ENCODE measurements around the gene RAPGEF3. TPM values are rescaled to one million over a fixed set of nuclear protein-coding genes. Genes with fewer than 3 reads are reported as not detected.

The RAPGEF3 gene
- total and polyA plus RNA-seq, 2 of the 8 experiments (the other 6 are each of a cell fraction or from before 2014, with no cell fraction given) = 5.0 to 9.4 TPM

GRCh38 chr12:47786662-47787280 lies 28.1 kb upstream of the RAPGEF3 start:
- Histone ChIP-seq H4K20me1 (replicated peaks in 1 of 2; ENCODE audit: control insufficient read depth in 1 of 2, insufficient read depth in 2 of 2, low read length in 2 of 2) (peaks cover 0 to 23% of the 10 kb centered on the region in 2 experiments), H2BK20ac (ENCODE audit: low read length) (no peak overlapping the region), H3K18ac (ENCODE audit: extremely low read depth, low read length) (no peak overlapping the region), H4K8ac (ENCODE audit: extremely low read depth, insufficient read depth, low read length) (no peak overlapping the region), H3K79me2 (ENCODE audit: control insufficient read depth in 1 of 2, insufficient read depth in 2 of 2, low read length in 2 of 2) (no peaks in the 10 kb centered on the region), H3K9me3 (ENCODE audit: insufficient read depth in 2 of 2, low read depth in 1 of 2, low read length in 1 of 2) (no peaks in the 10 kb centered on the region), H3K23ac (ENCODE audit: insufficient read length) (no peak overlapping the region), H3K79me1 (ENCODE audit: low read depth, low read length) (no peaks in the 10 kb centered on the region), H2AFZ (ENCODE audit: low read length) (no peak overlapping the region), H2BK5ac (ENCODE audit: low read depth, low read length) (no peak overlapping the region), H2BK12ac (ENCODE audit: low read depth, low read length) (no peak overlapping the region), H3K36me3 (ENCODE audit: control insufficient read depth in 2 of 4, insufficient read depth in 4 of 4, low read length in 3 of 4) (peaks cover 27 to 53% (median 42%) of the 10 kb centered on the region in 4 experiments), H2BK120ac (replicated peaks; ENCODE audit: low read depth, low read length) (no peak overlapping the region), H2BK15ac (ENCODE audit: low read length) (no peak overlapping the region), H3K4me2 (ENCODE audit: insufficient read depth in 1 of 2, low read depth in 2 of 2, low read length in 2 of 2) (no peak overlapping the region), H3K56ac (replicated peaks; ENCODE audit: insufficient read length, low read depth, low read length) (no peak overlapping the region), H3K14ac (ENCODE audit: insufficient read length) (no peak overlapping the region), H3K4me1 (replicated peaks in 1 of 4; ENCODE audit: control insufficient read depth in 3 of 4, insufficient read depth in 4 of 4, low read length in 3 of 4) (no peaks in the 10 kb centered on the region), H3K4ac (replicated peaks; ENCODE audit: insufficient read length, low read depth, low read length) (no peak overlapping the region), H3K4me3 (ENCODE audit: extremely low read depth in 1 of 4, insufficient read depth in 2 of 4, low read depth in 3 of 4, low read length in 4 of 4) (no peak overlapping the region), H3K9ac (replicated peaks in 1 of 4; ENCODE audit: extremely low read depth in 1 of 4, low read depth in 3 of 4, low read length in 3 of 4) (no peak overlapping the region), H3K27ac (ENCODE audit: low read depth, low read length) (no peak overlapping the region), H4K5ac (ENCODE audit: insufficient read length, low read depth, low read length) (no peak overlapping the region), H3K23me2 (ENCODE audit: low read depth, low read length) (no peaks in the 10 kb centered on the region), H3K27me3 (replicated peaks in 1 of 4; ENCODE audit: control insufficient read depth in 3 of 4, extremely low read depth in 1 of 4, insufficient read depth in 3 of 4, low read length in 3 of 4) (no peaks in the 10 kb centered on the region), H2AK5ac (ENCODE audit: low read depth, low read length) (no peak overlapping the region), H4K91ac (replicated peaks; ENCODE audit: insufficient read length, low read length) (no peak overlapping the region)
- FAIRE-seq (no peak), DNase-seq (ENCODE audit: low read depth in 1 of 2, low spot score in 2 of 2) (no peak)
- CTCF ChIA-PET (ENCODE audit: partially characterized antibody) = interaction anchor here (1.3 to 58.8 kb wide), 6 partner anchors 8 to 84 kb away, joined by 4 to 2442 read pairs (median 162); partner anchors contain the start of genes ENDOU, RAPGEF3 and RPAP3
- WGBS, 2 experiments (ENCODE audit: extremely low coverage in 1 of 2, insufficient coverage in 1 of 2, insufficient read length in 1 of 2, insufficient replicate concordance in 2 of 2, low coverage in 1 of 2, low lambda C conversion rate in 2 of 2, missing lambda C conversion rate in 1 of 2) = 92% methylated on average over 10 of the region's 10 CpGs; no CpG with 5 or more reads in 1 of the 2 experiments
- POLR2A ChIA-PET (ENCODE audit: partially characterized antibody) = interaction anchor here (0.7 kb wide), 1 partner anchor 28 kb away, joined by 3 read pairs; the partner anchor contains the start of gene RAPGEF3
- TF ChIP-seq CBX8 (IDR thresholded peaks at IDR 0.05; ENCODE audit: borderline replicate concordance, low read depth, low read length) (no peak), TAF1 (IDR thresholded peaks at IDR 0.05; ENCODE audit: low read depth, low read length) (no peak), E2F6 (IDR thresholded peaks at IDR 0.05) (no peak), TCF12 (IDR thresholded peaks at IDR 0.05; ENCODE audit: low read depth, low read length) (no peak)

All from H1 (cell line).